HG02840 (cell line): ENCODE measurements around the gene ASL.
"Not testable (repeated sequence)": the region's sequence is repeated elsewhere in the genome, so short reads cannot be mapped to it uniquely, and the experiment has no call there.

Experiments used
- ATAC-seq: cut with Tn5 transposase; IDR thresholded peaks from one replicate; pipeline ENCODE4 v1.9.1; 2021; ENCODE audit warnings: mild to moderate bottlenecking, moderate library complexity, moderate number of reproducible peaks; ENCODE audit not compliant: unreplicated experiment, low FRiP score

Gene ASL

GRCh38 chr7:66075590-66076461 lies at the start of gene ASL:
ASL (plus strand) TSS chr7:66075819; CDS start chr7:66076082, 263 bp downstream.
- peak; percentile 99 for ATAC-seq

GRCh38 chr7:66028342-66028741 lies 47.3 kb upstream of the ASL start:
- ATAC-seq, result not testable (repeated sequence)

GRCh38 chr7:66033471-66034385 lies 41.9 kb upstream of the ASL start:
- no peak for ATAC-seq

GRCh38 chr7:66034436-66035010 lies 41.1 kb upstream of the ASL start:
- not testable (repeated sequence) for ATAC-seq

GRCh38 chr7:66036382-66036781 lies 39.2 kb upstream of the ASL start:
- ATAC-seq, result no peak

- no peak for ATAC-seq
Measured at GRCh38 chr7:66036788-66037187, 38.8 kb upstream of the ASL start.

GRCh38 chr7:66039094-66039670 lies 36.4 kb upstream of the ASL start:
- ATAC-seq, result no peak

- ATAC-seq, result no peak
Measured at GRCh38 chr7:66043681-66044497, 31.7 kb upstream of the ASL start.

- ATAC-seq, result not testable (repeated sequence)
Measured at GRCh38 chr7:66044498-66044854, 31.1 kb upstream of the ASL start.

GRCh38 chr7:66047426-66047825 lies 28.2 kb upstream of the ASL start:
- no peak for ATAC-seq

GRCh38 chr7:66049886-66050285 lies 25.7 kb upstream of the ASL start:
- not testable (repeated sequence) for ATAC-seq

- no peak for ATAC-seq
Measured at GRCh38 chr7:66050337-66050957, 25.2 kb upstream of the ASL start.

GRCh38 chr7:66050990-66051448 lies 24.6 kb upstream of the ASL start:
- ATAC-seq, result no peak

GRCh38 chr7:66052447-66052846 lies 23.2 kb upstream of the ASL start:
- no peak for ATAC-seq

- no peak for ATAC-seq
Measured at GRCh38 chr7:66054063-66054462, 21.6 kb upstream of the ASL start.

GRCh38 chr7:66055321-66055956 lies 20.2 kb upstream of the ASL start:
- peak; percentile 61 for ATAC-seq

- ATAC-seq, result no peak
Measured at GRCh38 chr7:66060796-66061195, 14.8 kb upstream of the ASL start.

GRCh38 chr7:66069732-66070131 lies 5.9 kb upstream of the ASL start:
- ATAC-seq, result no peak

- ATAC-seq, result no peak
Measured at GRCh38 chr7:66070222-66070621, 5.4 kb upstream of the ASL start.
